Activated CD4-positive, alpha-beta T cell treated with anti-CD3 and anti-CD28 coated beads, Interleukin-2, amount 10 ng/mL, durations not matched to agents 7 days and 5 days (primary cell): Measurements from ENCODE around the gene ARHGAP4. TPM values are rescaled to one million over a fixed set of nuclear protein-coding genes. Genes with fewer than 3 reads are reported as not detected.
A peak's percentile ranks its signal among the peaks of the same experiment; 100 is the strongest.

Source experiments
- CTCF ChIA-PET: fragments of 350-600 bp; sonication (Branson Sonifier 250); formaldehyde crosslinking; loops from one replicate; lab custom pipeline; 2021; ENCODE audit warnings: antibody characterized with exemption; lab: Charles Lee
- POLR2A ChIA-PET: fragments of 350-600 bp; sonication (Branson Sonifier 250); formaldehyde crosslinking; loops from one replicate; lab custom pipeline; 2021; ENCODE audit warnings: antibody characterized with exemption; lab: Charles Lee
- DNase-seq: peaks from one replicate; pipeline ENCODE4 v3.0.0-alpha.2; 2020
- H3K27ac Mint-ChIP-seq: one replicate; pipeline ENCODE4 v1.8.0; 2021; ENCODE audit warnings: mild to moderate bottlenecking, moderate library complexity, mixed read lengths
- H3K27me3 Mint-ChIP-seq: one replicate; pipeline ENCODE4 v1.8.0; 2021; ENCODE audit warnings: mixed read lengths
- H3K36me3 Mint-ChIP-seq: one replicate; pipeline ENCODE4 v1.8.0; 2021; ENCODE audit warnings: low read depth, mixed read lengths
- H3K4me1 Mint-ChIP-seq: one replicate; pipeline ENCODE4 v1.8.0; 2021; ENCODE audit warnings: mixed read lengths
- H3K4me3 Mint-ChIP-seq: one replicate; pipeline ENCODE4 v1.8.0; 2021; ENCODE audit warnings: mild to moderate bottlenecking, moderate library complexity, mixed read lengths
- H3K9me3 Mint-ChIP-seq: one replicate; pipeline ENCODE4 v1.8.0; 2021; ENCODE audit warnings: mixed read lengths
- total RNA-seq, 2 experiments: library from RNA; stranded (reverse); gene quantifications; one replicate each; pipeline ENCODE4 v1.2.3, GENCODE V29; 2021

The ARHGAP4 gene
- total RNA-seq, 2 experiments from 2014 or later = 303 to 334 TPM

DNA sequence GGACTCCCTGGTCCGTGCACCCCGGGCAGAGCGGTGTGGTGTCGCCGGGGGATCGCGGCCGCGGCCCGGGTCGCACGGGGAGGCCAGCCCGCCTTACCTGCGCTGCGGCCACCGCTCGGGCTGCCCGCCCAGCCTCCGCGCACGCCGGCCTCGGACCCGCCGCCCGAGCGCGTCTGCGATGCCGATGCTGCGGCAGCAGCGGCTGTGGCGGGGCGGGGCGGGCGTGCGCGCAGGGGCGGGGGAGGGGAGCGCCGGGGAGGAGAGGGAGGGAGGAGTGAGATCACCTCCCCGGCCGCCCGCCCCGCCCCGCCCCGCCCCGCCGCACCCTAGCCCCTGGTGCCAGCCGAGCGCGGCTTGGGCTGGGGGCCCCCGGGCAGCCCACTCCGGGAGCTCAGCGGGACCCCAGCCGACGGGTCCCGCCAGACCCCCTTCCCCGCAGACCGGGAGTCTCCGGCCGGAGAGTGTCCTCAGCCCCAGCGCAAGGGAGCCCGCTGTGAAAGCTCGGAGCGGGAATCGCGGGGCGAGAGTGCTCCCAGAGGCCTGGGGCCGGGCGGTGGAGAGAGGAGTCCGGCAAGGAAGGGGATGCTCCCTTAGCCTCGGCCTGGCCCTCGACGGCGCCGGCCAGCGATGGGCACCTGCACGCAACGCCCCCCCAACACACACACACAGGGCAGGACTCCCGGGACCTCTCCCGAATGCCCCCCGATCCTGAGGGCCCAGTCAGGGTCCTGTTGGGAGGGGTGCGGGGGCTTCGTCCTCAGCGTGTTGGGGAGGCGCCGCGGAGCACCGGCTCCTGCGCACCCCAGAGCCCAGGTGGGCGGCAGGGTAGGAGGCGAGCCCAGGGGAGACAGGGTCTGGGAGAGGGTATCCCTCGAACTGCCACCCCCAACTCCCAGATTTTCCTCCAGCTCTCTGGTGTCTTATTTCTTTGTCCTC lies 39.8 kb downstream of the ARHGAP4 start, which contains the start of gene L1CAM:
L1CAM (minus strand) TSS at position 206 of the 936 bp plus-strand sequence. CDS start 10,337 bp downstream, outside the sequence.
- no peak for DNase-seq
- peaks cover 6% of the 10 kb centered on the region for H3K4me1 Mint-ChIP-seq
- ChIA-PET POLR2A (no interaction called here), CTCF (no interaction called here)
- peak within 1 kb of the TSS; percentile 34 for H3K4me3 Mint-ChIP-seq
- no peaks in the 10 kb centered on the region for H3K9me3 Mint-ChIP-seq
- H3K27me3 Mint-ChIP-seq = peaks cover 27% of the 10 kb centered on the region
- no peak within 1 kb of the TSS for H3K27ac Mint-ChIP-seq
- H3K36me3 Mint-ChIP-seq = no peaks in the 10 kb centered on the region

DNA sequence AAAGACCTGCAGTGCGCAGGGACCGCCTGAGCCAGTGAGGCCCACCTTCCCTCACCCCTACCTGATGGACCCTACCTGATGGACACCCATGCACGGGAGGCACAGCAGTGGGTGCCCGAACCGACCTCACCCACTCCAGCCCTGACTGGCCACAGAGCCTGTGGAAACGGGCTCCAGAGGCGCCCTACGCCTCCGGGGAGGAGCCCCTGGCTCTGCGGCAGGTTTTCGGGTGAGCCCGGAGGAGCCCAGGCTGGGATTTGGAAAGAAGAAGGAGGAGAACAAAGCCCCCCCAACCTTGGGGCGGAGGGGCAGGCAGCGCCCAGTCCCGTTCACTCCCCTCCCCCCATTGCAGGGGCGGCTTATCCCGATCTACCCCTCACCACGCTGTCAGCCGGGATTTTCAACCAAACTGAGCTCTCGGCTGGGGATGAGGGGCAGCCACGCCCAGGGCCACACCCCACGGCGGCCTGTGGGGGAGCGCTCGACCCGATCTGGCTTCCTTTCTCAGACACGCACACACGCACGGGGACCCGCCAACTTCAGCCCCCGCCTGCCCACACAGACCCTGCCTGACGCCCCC lies 40.8 kb downstream of the ARHGAP4 start:
- POLR2A ChIA-PET = no interaction called here

DNA sequence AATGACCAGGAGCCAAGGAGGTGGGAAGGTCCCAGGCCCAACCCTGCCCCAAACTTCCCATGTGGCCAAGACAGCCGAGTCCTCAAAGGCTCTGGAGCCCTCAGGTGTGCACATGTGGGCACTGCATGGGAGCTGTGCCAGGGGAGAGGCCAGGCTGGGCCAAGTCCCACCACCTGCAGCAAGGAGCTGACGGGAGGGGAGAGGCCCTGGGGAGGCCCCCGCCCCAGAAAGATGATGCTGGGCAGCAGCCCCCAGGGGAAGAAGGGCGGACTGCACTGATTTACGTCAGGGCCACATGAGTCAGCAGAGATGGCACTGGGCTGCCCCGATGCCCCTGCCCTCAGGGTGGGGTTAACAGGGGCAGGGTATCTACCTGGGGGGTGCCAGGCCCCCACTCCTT lies 41.5 kb downstream of the ARHGAP4 start:
- Mint-ChIP-seq H3K36me3 (no peaks in the 10 kb centered on the region), H3K9me3 (no peaks in the 10 kb centered on the region), H3K27ac (no peak overlapping the region), H3K4me1 (peaks cover 6% of the 10 kb centered on the region), H3K27me3 (peaks cover 31% of the 10 kb centered on the region), H3K4me3 (peak overlapping the region; percentile 27)
- CTCF ChIA-PET = no interaction called here
- no peak for DNase-seq
- POLR2A ChIA-PET = no interaction called here

More for the DNA sequence above, 40.8 kb downstream of the ARHGAP4 start:
- H3K4me3 Mint-ChIP-seq = peak overlapping the region; percentile 34
- H3K27me3 Mint-ChIP-seq = peaks cover 27% of the 10 kb centered on the region
- CTCF ChIA-PET = no interaction called here
- H3K4me1 Mint-ChIP-seq = peaks cover 6% of the 10 kb centered on the region
- DNase-seq = no peak
- no peaks in the 10 kb centered on the region for H3K36me3 Mint-ChIP-seq
- H3K27ac Mint-ChIP-seq = no peak overlapping the region
- no peaks in the 10 kb centered on the region for H3K9me3 Mint-ChIP-seq

DNA sequence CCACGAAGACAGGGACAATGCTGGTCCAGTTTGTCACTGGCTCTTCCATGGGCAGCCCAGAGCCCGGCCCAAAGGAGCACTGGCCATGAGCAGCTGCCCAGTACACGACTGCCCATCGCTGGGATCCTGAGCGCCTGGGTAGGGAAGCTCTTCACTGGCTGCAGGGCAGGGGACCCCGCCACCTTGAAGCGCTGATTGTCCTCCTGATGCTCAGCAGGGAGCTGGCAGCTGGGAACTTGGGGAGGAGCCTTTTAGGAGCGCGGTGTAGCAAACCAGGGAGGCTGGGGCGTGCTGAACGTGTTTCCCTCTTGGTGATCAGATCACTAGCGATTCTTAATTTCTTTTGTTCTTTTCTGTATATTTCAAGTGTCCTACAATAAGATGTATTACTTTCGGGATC lies 41.9 kb downstream of the ARHGAP4 start:
- Mint-ChIP-seq H3K4me1 (peaks cover 10% of the 10 kb centered on the region), H3K36me3 (no peaks in the 10 kb centered on the region), H3K4me3 (no peak overlapping the region), H3K27me3 (peaks cover 34% of the 10 kb centered on the region), H3K27ac (no peak overlapping the region), H3K9me3 (no peaks in the 10 kb centered on the region)
- CTCF ChIA-PET = no interaction called here
- POLR2A ChIA-PET = no interaction called here
- no peak for DNase-seq

DNA sequence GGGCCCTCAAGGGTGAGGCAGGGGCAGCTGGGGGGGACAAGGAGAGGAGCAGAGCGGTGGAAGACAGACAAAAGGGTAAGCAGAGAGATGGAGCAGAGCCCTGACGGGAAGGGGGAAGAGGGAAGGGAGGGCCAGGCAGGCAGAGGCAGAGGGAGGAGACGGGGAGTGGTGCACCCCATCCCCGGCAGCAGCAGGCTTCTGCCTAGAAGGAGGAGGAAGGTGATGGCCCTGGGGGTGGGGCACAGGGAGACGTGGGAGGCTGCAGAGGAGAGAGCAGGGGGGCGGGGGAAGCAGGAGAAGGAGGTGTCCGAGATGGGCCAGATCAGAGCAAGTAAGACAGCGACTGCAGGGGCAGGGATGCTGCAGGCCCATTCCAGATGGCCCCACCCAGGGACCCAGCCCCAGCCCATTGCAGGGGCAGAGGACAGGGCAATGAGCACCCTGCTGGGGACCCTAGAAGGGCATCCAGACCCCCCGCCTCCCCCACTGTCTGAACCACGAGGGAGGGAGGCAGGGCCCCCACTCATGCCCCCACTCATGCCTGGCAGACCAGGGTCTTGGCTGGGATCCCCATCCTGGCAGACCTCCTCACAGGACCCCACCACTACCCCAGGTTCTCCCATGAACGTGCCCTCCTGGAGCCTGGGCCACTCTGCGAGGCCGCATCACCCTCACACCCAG lies 42.8 kb downstream of the ARHGAP4 start:
- no peak for DNase-seq
- POLR2A ChIA-PET = no interaction called here
- Mint-ChIP-seq H3K9me3 (no peaks in the 10 kb centered on the region), H3K4me3 (no peak overlapping the region), H3K4me1 (peaks cover 18% of the 10 kb centered on the region), H3K27ac (no peak overlapping the region), H3K27me3 (peaks cover 31% of the 10 kb centered on the region), H3K36me3 (no peaks in the 10 kb centered on the region)
- CTCF ChIA-PET = no interaction called here

DNA sequence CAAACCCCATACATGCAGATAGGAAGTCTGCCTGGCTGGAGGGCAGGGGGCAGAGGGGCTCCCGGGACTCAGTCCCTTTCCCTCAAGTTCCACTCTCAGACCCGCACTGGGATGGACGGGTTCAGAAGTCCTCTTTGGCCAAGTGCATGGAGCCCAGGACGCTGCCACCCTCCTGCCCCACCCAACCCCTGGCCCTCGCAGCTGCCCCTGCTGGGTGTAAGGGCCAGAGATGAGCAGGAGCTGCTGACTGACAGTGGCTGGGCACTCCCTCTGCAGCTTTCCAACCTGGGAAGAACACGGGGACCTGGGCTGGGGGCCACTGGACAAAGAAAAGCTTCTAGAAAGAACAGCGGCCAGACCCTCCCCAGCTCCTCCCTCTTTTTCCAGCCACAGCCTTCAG lies 43.5 kb downstream of the ARHGAP4 start:
- Mint-ChIP-seq H3K27me3 (peaks cover 28% of the 10 kb centered on the region), H3K36me3 (no peaks in the 10 kb centered on the region), H3K4me1 (peaks cover 25% of the 10 kb centered on the region)

DNA sequence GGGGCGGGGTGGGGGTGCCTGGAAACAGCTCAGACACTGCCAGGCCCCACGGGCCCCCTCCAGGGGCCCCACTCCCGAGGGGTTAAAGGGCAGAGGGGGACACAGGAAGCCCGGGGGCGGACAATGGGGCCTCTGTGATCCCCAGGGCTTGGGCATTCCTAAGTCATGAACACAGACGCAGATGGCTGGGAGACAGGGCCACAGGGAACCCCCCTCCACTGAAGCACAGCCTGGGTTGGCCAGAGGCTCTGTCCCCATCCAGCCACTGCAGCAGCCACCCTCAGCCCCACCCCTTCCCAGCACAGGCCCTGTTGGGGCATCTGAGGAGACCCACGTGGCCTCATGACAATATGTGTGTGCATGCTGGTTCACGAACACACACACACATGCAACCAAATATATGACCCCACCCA lies 44.0 kb downstream of the ARHGAP4 start:
- Mint-ChIP-seq H3K27ac (no peak overlapping the region), H3K4me3 (no peak overlapping the region), H3K4me1 (peaks cover 25% of the 10 kb centered on the region), H3K36me3 (no peaks in the 10 kb centered on the region), H3K9me3 (no peaks in the 10 kb centered on the region), H3K27me3 (peaks cover 25% of the 10 kb centered on the region)
- DNase-seq = no peak
- POLR2A ChIA-PET = no interaction called here
- CTCF ChIA-PET = no interaction called here

More for the DNA sequence above, 43.5 kb downstream of the ARHGAP4 start:
- ChIA-PET POLR2A (no interaction called here), CTCF (no interaction called here)
- H3K9me3 Mint-ChIP-seq = no peaks in the 10 kb centered on the region
- no peak overlapping the region for H3K27ac Mint-ChIP-seq
- no peak for DNase-seq
- no peak overlapping the region for H3K4me3 Mint-ChIP-seq

DNA sequence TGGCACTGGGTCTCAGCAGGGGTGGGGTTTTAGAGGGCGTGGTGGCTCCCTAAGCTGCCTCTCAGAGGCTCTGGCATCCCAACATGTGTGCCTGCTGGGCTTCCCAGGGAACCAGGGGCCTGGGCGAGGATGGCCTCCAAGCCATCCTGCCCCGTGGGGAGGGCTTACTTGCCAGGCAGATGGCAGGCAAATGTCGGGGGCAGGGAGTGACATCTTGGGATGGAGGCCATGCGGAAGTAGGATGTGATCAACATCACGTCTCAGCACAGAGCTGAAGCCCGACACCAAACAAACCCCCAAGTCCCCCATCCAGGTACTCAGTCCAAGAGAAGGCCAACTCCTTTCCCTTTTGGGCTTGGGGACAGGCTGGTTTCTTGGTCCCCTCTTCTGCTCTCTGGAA lies 44.8 kb downstream of the ARHGAP4 start:
- H3K4me3 Mint-ChIP-seq = no peak overlapping the region
- no peak overlapping the region for H3K27ac Mint-ChIP-seq
- H3K9me3 Mint-ChIP-seq = no peaks in the 10 kb centered on the region
- H3K4me1 Mint-ChIP-seq = peaks cover 26% of the 10 kb centered on the region
- DNase-seq = no peak
- POLR2A ChIA-PET = interaction anchor here (0.6 kb wide), 1 partner anchor 83 kb away, joined by 3 read pairs; no protein-coding TSS in a partner anchor
- H3K27me3 Mint-ChIP-seq = peaks cover 27% of the 10 kb centered on the region
- CTCF ChIA-PET = no interaction called here
- no peaks in the 10 kb centered on the region for H3K36me3 Mint-ChIP-seq

DNA sequence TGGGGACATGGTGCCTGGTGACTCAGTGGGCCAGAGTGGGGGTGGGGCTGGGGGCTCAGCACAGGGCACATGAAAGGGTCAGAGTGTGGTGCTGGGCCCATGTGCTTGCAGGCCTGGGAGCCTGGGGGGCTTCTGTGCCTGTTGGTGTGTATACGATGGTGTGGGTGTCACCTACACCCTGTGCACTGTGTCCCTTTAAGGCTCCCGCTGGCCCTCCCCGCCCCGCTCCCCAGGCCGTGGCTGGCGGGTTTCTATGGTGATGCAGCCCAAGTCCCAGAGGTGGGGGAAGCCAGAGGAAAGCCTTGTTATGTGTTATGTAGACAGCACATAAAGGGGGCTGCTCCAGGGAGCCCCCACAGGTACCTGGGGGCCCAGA lies 45.6 kb downstream of the ARHGAP4 start:
- Mint-ChIP-seq H3K27ac (no peak overlapping the region), H3K9me3 (no peaks in the 10 kb centered on the region), H3K4me3 (no peak overlapping the region), H3K27me3 (peaks cover 30% of the 10 kb centered on the region), H3K4me1 (peaks cover 28% of the 10 kb centered on the region), H3K36me3 (no peaks in the 10 kb centered on the region)
- CTCF ChIA-PET = no interaction called here
- POLR2A ChIA-PET = no interaction called here
- no peak for DNase-seq

DNA sequence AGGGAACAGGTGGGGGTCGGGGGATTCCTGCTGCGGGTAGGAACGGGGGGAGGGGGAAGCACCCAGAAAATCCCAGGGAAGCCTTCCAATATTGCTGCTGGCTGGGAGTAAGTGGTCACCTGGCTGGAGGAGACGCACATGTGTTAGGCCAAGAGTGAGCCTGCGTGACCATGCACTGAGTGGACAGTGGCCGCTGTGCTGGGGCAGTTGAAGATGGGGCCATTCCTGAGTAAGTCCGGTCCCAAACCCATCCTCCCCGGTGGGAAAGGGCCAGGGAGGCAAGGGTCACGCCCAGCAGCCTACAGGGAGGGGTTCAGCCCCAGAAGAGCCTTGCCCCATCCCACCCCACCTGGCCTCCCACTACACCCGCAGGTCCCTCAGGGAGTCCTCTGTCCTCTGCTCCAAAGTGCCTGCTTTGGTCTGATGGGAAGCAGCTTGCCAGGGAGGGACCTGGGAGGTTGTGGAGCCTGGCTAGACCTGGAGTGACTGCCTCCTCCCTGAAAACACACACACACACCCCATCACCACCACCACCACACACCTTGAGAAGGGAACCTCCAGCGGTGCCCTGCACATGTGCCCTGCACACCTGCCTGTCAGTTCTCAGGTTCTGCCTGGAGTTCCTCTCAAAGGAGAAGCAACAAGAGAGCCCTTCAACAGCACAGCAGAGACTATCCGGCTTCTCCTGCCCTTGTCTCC lies 46.2 kb downstream of the ARHGAP4 start:
- peaks cover 25% of the 10 kb centered on the region for H3K4me1 Mint-ChIP-seq
- H3K36me3 Mint-ChIP-seq = no peaks in the 10 kb centered on the region
- H3K4me3 Mint-ChIP-seq = no peak overlapping the region
- no peaks in the 10 kb centered on the region for H3K9me3 Mint-ChIP-seq
- no peak overlapping the region for H3K27ac Mint-ChIP-seq
- no peak for DNase-seq
- POLR2A ChIA-PET = no interaction called here
- CTCF ChIA-PET = no interaction called here
- peaks cover 26% of the 10 kb centered on the region for H3K27me3 Mint-ChIP-seq

DNA sequence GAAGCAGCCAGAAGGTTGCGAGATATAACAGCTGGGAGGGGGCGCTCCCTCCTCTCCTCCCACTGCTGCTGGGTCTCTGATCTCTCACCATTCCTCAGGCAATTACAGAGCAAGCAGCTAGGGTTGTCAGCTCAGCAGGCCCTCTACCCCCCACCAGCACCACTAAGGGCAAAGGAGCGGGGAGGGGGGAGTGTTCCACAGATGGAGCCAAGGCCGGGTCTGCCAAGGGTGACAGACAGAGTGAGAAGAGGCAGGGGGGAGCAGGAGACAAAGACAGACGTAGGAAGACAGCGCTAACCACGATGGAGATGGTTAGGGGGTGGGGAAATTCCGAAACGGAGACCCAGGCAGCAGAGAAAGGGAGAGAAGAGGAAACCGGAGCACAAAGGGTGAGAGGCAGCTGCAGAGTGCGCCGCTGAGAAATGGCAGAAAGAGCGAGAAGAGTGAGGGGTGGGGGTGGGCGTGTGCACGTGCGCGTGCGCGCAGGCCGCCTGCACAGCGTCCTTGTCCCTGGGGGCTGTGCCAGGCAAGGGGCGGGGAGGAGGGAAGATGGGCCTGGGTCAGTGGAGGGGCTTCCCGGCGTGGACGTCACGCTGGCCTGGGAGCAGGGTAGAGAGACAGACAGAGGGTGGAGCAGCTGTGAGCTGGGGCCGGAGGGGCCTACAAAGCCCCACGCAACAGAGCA lies 47.0 kb downstream of the ARHGAP4 start:
- ChIA-PET POLR2A (no interaction called here), CTCF (interaction anchor here (0.7 kb wide), 1 partner anchor 60 kb away, joined by 3 read pairs; no protein-coding TSS in a partner anchor)
- no peak for DNase-seq
- H3K27me3 Mint-ChIP-seq = peaks cover 26% of the 10 kb centered on the region
- no peak overlapping the region for H3K4me3 Mint-ChIP-seq
- H3K36me3 Mint-ChIP-seq = no peaks in the 10 kb centered on the region
- H3K9me3 Mint-ChIP-seq = no peaks in the 10 kb centered on the region
- peaks cover 23% of the 10 kb centered on the region for H3K4me1 Mint-ChIP-seq
- no peak overlapping the region for H3K27ac Mint-ChIP-seq

DNA sequence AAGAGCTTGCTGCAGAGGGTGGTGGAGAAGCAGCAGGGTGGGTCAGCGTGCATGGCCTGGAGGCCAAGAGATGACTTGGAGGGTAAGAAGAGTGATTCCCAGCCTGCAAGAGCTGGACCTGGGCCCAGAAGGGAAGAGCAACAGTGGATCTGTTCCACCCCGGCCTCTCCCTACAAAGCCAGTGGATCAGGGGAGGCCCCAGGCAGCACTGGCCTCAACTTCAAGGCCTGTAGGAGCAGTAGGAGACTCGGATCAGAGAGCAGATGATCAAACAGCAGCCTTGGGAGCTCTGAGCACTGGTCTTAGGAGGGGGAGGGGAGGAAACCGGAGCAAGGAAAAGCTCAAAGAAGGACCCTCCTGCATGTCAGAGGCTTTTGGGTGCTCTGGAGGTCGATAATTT lies 47.7 kb downstream of the ARHGAP4 start:
- Mint-ChIP-seq H3K27ac (no peak overlapping the region), H3K4me3 (no peak overlapping the region), H3K4me1 (peaks cover 23% of the 10 kb centered on the region), H3K27me3 (peaks cover 26% of the 10 kb centered on the region), H3K36me3 (no peaks in the 10 kb centered on the region), H3K9me3 (no peaks in the 10 kb centered on the region)
- no peak for DNase-seq
- CTCF ChIA-PET = interaction anchor here (0.7 to 1.0 kb wide), 2 partner anchors 59 to 70 kb away, joined by 3 read pairs; no protein-coding TSS in a partner anchor
- POLR2A ChIA-PET = interaction anchor here (0.5 kb wide), 1 partner anchor 19 kb away, joined by 4 read pairs; no protein-coding TSS in a partner anchor
